H1 (cell line): ENCODE results near the gene TUBA8. TPM values are rescaled to one million over a fixed set of nuclear protein-coding genes. Genes with fewer than 3 reads are reported as not detected.

Experiments
- CTCF ChIA-PET: fragments of 300-600 bp; sonication (Branson Sonifier 250); formaldehyde crosslinking; loops from one replicate; lab custom pipeline; 2021; ENCODE audit not compliant: partially characterized antibody; lab: Charles Lee
- POLR2A ChIA-PET: fragments of 300-600 bp; sonication (Branson Sonifier 250); formaldehyde crosslinking; loops from one replicate; lab custom pipeline; 2021; ENCODE audit warnings: inconsistent platforms; ENCODE audit not compliant: partially characterized antibody; lab: Charles Lee
- DNase-seq, 2 experiments: peaks; one replicate each; pipeline versions ENCODE4 v3.0.0 to v3.0.0-alpha.2; 2010 to 2022; ENCODE audit warnings: low spot score in 2 of 2, low read depth in 1 of 2, mixed read lengths in 1 of 2
- FAIRE-seq: peaks from 2 replicates; lab custom pipeline; 2011; peaks lifted over from hg19 to GRCh38; lab: Jason Lieb, UNC
- H2AFZ ChIP-seq: 2 replicates; pipeline ENCODE4 v1.8.1; 2012; ENCODE audit warnings: low read length, inconsistent platforms
- H2AK5ac ChIP-seq: 2 replicates; pipeline ENCODE4 v1.6.1; 2013; ENCODE audit warnings: low read depth, low read length
- H2BK120ac ChIP-seq: replicated peaks from 2 replicates; pipeline ENCODE3; 2013; ENCODE audit warnings: low read depth, low read length, inconsistent platforms
- H2BK12ac ChIP-seq: 2 replicates; pipeline ENCODE4 v1.6.1; 2013; ENCODE audit warnings: low read depth, low read length
- H2BK15ac ChIP-seq: 2 replicates; pipeline ENCODE4 v1.6.1; 2013; ENCODE audit warnings: low read length
- H2BK20ac ChIP-seq: 2 replicates; pipeline ENCODE4 v1.6.1; 2013; ENCODE audit warnings: low read length
- H2BK5ac ChIP-seq: 2 replicates; pipeline ENCODE4 v1.6.1; 2013; ENCODE audit warnings: low read depth, low read length
- H3K14ac ChIP-seq: 2 replicates; pipeline ENCODE4 v1.6.1; 2013; ENCODE audit warnings: inconsistent platforms; ENCODE audit not compliant: insufficient read length
- H3K18ac ChIP-seq: 2 replicates; pipeline ENCODE4 v1.6.1; 2013; ENCODE audit warnings: low read length; ENCODE audit errors: extremely low read depth
- H3K23ac ChIP-seq: 2 replicates; pipeline ENCODE4 v1.6.1; 2013; ENCODE audit warnings: inconsistent platforms; ENCODE audit not compliant: insufficient read length
- H3K23me2 ChIP-seq: 2 replicates; pipeline ENCODE4 v1.6.1; 2013; ENCODE audit warnings: low read depth, low read length
- H3K27ac ChIP-seq: 2 replicates; pipeline ENCODE4 v1.6.1; 2011; ENCODE audit warnings: low read depth, low read length, inconsistent platforms
- H3K27me3 ChIP-seq, 4 experiments: replicated peaks in 1 of 4; 1 replicate in 1 of 4; 2 replicates in 3 of 4; pipeline versions ENCODE4 v1.6.1 to v1.8.1; 2011 to 2013; ENCODE audit warnings: low read length in 3 of 4, mild to moderate bottlenecking in 3 of 4, inconsistent platforms in 2 of 4, mixed read lengths in 2 of 4, moderate library complexity in 1 of 4; ENCODE audit not compliant: control insufficient read depth in 3 of 4, insufficient read depth in 3 of 4; ENCODE audit errors: extremely low read depth in 1 of 4
- H3K36me3 ChIP-seq, 4 experiments: 2 replicates each; pipeline versions ENCODE4 v1.6.1 to v1.8.1; 2011 to 2013; ENCODE audit warnings: mild to moderate bottlenecking in 4 of 4, low read length in 3 of 4, moderate library complexity in 2 of 4, control low read depth in 1 of 4, inconsistent platforms in 1 of 4; ENCODE audit not compliant: insufficient read depth in 4 of 4, control insufficient read depth in 2 of 4
- H3K4ac ChIP-seq: replicated peaks from 2 replicates; pipeline ENCODE3; 2013; ENCODE audit warnings: low read length, low read depth, mixed read lengths, inconsistent platforms; ENCODE audit not compliant: insufficient read length
- H3K4me1 ChIP-seq, 4 experiments: replicated peaks in 1 of 4; 1 replicate in 1 of 4; 2 replicates in 3 of 4; pipeline versions ENCODE4 v1.6.1 to v1.8.1; 2011 to 2013; ENCODE audit warnings: low read length in 3 of 4, inconsistent platforms in 2 of 4, mixed read lengths in 1 of 4; ENCODE audit not compliant: insufficient read depth in 4 of 4, control insufficient read depth in 3 of 4
- H3K4me2 ChIP-seq, 2 experiments: 2 replicates each; pipeline versions ENCODE4 v1.6.1 to v1.8.1; 2011 to 2013; ENCODE audit warnings: low read depth in 2 of 2, low read length in 2 of 2, control low read depth in 1 of 2, inconsistent platforms in 1 of 2, mild to moderate bottlenecking in 1 of 2; ENCODE audit not compliant: insufficient read depth in 1 of 2
- H3K4me3 ChIP-seq, 4 experiments: fragments of 200-600, 300-600 bp in 1 of 4; sonication (generic), shearing (Covaris generic), sonication (Bioruptor Twin) in 1 of 4; 2 replicates each; pipeline versions ENCODE4 v1.5.1 to v1.8.1; 2011 to 2016; ENCODE audit warnings: low read length in 4 of 4, low read depth in 3 of 4, control low read depth in 2 of 4, inconsistent platforms in 2 of 4, mild to moderate bottlenecking in 2 of 4, mixed read lengths in 1 of 4, moderate library complexity in 1 of 4; ENCODE audit not compliant: insufficient read depth in 2 of 4; ENCODE audit errors: extremely low read depth in 1 of 4
- H3K56ac ChIP-seq: replicated peaks from 2 replicates; pipeline ENCODE3; 2013; ENCODE audit warnings: low read depth, mild to moderate bottlenecking, mixed read lengths, low read length, inconsistent platforms; ENCODE audit not compliant: insufficient read length
- H3K79me1 ChIP-seq: 2 replicates; pipeline ENCODE4 v1.6.1; 2013; ENCODE audit warnings: low read depth, low read length, control low read depth
- H3K79me2 ChIP-seq, 2 experiments: 2 replicates each; pipeline versions ENCODE4 v1.6.1 to v1.8.1; 2012 to 2013; ENCODE audit warnings: low read length in 2 of 2, mild to moderate bottlenecking in 2 of 2, inconsistent platforms in 1 of 2; ENCODE audit not compliant: insufficient read depth in 2 of 2, control insufficient read depth in 1 of 2
- H3K9ac ChIP-seq, 4 experiments: replicated peaks in 1 of 4; 1 replicate in 1 of 4; 2 replicates in 3 of 4; pipeline versions ENCODE4 v1.6.1 to v1.8.1; 2011 to 2013; ENCODE audit warnings: low read depth in 3 of 4, low read length in 3 of 4, control low read depth in 2 of 4, mild to moderate bottlenecking in 2 of 4, moderate library complexity in 2 of 4, inconsistent platforms in 1 of 4; ENCODE audit errors: extremely low read depth in 1 of 4
- H3K9me3 ChIP-seq, 2 experiments: 2 replicates each; pipeline versions ENCODE4 v1.6.1 to v1.8.1; 2012 to 2013; ENCODE audit warnings: mild to moderate bottlenecking in 2 of 2, moderate library complexity in 2 of 2, control low read depth in 1 of 2, inconsistent platforms in 1 of 2, low read depth in 1 of 2, low read length in 1 of 2, mixed read lengths in 1 of 2; ENCODE audit not compliant: insufficient read depth in 2 of 2
- H4K20me1 ChIP-seq, 2 experiments: replicated peaks in 1 of 2; 2 replicates each; pipeline versions ENCODE3 to v1.8.1; 2011 to 2013; ENCODE audit warnings: inconsistent platforms in 2 of 2, low read length in 2 of 2, mild to moderate bottlenecking in 1 of 2; ENCODE audit not compliant: insufficient read depth in 2 of 2, control insufficient read depth in 1 of 2
- H4K5ac ChIP-seq: 2 replicates; pipeline ENCODE4 v1.6.1; 2013; ENCODE audit warnings: low read length, low read depth, mixed read lengths, inconsistent platforms; ENCODE audit not compliant: insufficient read length
- H4K8ac ChIP-seq: 2 replicates; pipeline ENCODE4 v1.8.0; 2013; ENCODE audit warnings: mild to moderate bottlenecking, moderate library complexity, low read length, inconsistent platforms; ENCODE audit not compliant: insufficient read depth; ENCODE audit errors: extremely low read depth
- H4K91ac ChIP-seq: replicated peaks from 2 replicates; pipeline ENCODE3; 2013; ENCODE audit warnings: low read length, mixed read lengths, inconsistent platforms; ENCODE audit not compliant: insufficient read length
- BACH1 ChIP-seq: IDR thresholded peaks from 2 replicates; pipeline ENCODE4 v1.6.1; 2012; ENCODE audit warnings: low read length, improper control_type of control experiment
- BRCA1 ChIP-seq: IDR thresholded peaks from 2 replicates; pipeline ENCODE4 v1.6.1; 2012; ENCODE audit warnings: low read depth, low read length, improper control_type of control experiment
- CHD1 ChIP-seq: IDR thresholded peaks from 2 replicates; pipeline ENCODE4 v1.6.1; 2012; ENCODE audit warnings: low read depth, low read length, improper control_type of control experiment
- EZH2 ChIP-seq: fragments of 200-600 bp; sonication (generic); IDR thresholded peaks from 2 replicates; pipeline ENCODE4 v1.7.1; 2012; ENCODE audit warnings: low read depth, mild to moderate bottlenecking, moderate library complexity, low read length, inconsistent platforms; ENCODE audit not compliant: severe bottlenecking
- JUN ChIP-seq: IDR thresholded peaks from 2 replicates; pipeline ENCODE4 v1.6.1; 2011; ENCODE audit warnings: low read depth, mild to moderate bottlenecking, improper control_type of control experiment, low read length
- PHF8 ChIP-seq: fragments of 200-600 bp; sonication (generic); conservative IDR thresholded peaks from 2 replicates; pipeline ENCODE4 v1.7.1; 2012; ENCODE audit warnings: low read depth, mild to moderate bottlenecking, inconsistent platforms, low read length, moderate library complexity
- POLR2AphosphoS5 ChIP-seq: IDR thresholded peaks from 2 replicates; pipeline ENCODE4 v1.6.1; 2011; ENCODE audit warnings: low read depth, low read length
- RBBP5 ChIP-seq: IDR thresholded peaks from 2 replicates; pipeline ENCODE4 v1.7.1; 2012; ENCODE audit warnings: low read depth, mild to moderate bottlenecking, inconsistent platforms, low read length, moderate library complexity, borderline replicate concordance
- RNF2 ChIP-seq: fragments of 200-900, 300-1000 bp; sonication (generic); IDR thresholded peaks from 2 replicates; pipeline ENCODE4 v1.7.1; 2016; ENCODE audit warnings: borderline replicate concordance, low read depth, mild to moderate bottlenecking, antibody characterized with exemption, low read length; ENCODE audit not compliant: poor library complexity, severe bottlenecking; ENCODE audit errors: missing control alignments
- SAP30 ChIP-seq: fragments of 300-600 bp; sonication (generic); IDR thresholded peaks from 2 replicates; pipeline ENCODE4 v1.7.1; 2012; ENCODE audit warnings: low read length, moderate library complexity, mild to moderate bottlenecking, inconsistent platforms; ENCODE audit not compliant: insufficient read depth, insufficient replicate concordance
- TAF1 ChIP-seq: IDR thresholded peaks from 2 replicates; pipeline ENCODE4 v1.6.1; 2011; ENCODE audit warnings: mild to moderate bottlenecking, low read depth, low read length
- WGBS, 2 experiments: shearing (Covaris generic) in 1 of 2; methylation state at CpG; one replicate each; pipeline versions ENCODE4 v1.1.6 to v1.1.7; 2013 to 2015; ENCODE audit warnings: low lambda C conversion rate in 2 of 2, mixed read lengths in 2 of 2, inconsistent platforms in 1 of 2, low coverage in 1 of 2, missing lambda C conversion rate in 1 of 2; ENCODE audit not compliant: insufficient replicate concordance in 2 of 2, insufficient coverage in 1 of 2, insufficient read length in 1 of 2; ENCODE audit errors: extremely low coverage in 1 of 2, missing lambda C conversion rate in 1 of 2; 5-methylcytosine and 5-hydroxymethylcytosine counted together
- polyA plus RNA-seq, 7 experiments: library from polyadenylated mRNA; depleted of rRNA in 3 of 7; stranded (reverse) in 5 of 7; unstranded in 2 of 7; fragments of >200 nt in 5 of 7; fragments of 200-250 nt in 2 of 7; gene quantifications; 1 replicate in 5 of 7; 2 replicates in 1 of 7; 4 replicates in 1 of 7; pipeline versions ENCODE4 v1.2.1 to v1.2.3, GENCODE V29; 2011 to 2013; ENCODE audit warnings: missing spikeins in 2 of 7, mixed read lengths in 2 of 7
- total RNA-seq: library from RNA; stranded (reverse); fragmentation: NEBNext Ultra II Directional; extraction: Animal tissue kit (Norgen Biotek cat#: 25700); gene quantifications from 2 replicates; pipeline ENCODE4 v1.2.1, GENCODE V29; 2021
- TF ChIP-seq, protein P1 (sequence below): IDR thresholded peaks from 2 replicates; pipeline ENCODE4 v1.6.1; 2012; ENCODE audit warnings: low read length, inconsistent platforms

Gene TUBA8
- total and polyA plus RNA-seq, 2 of the 8 experiments (the other 6 are each of a cell fraction or from before 2014, with no cell fraction given): 1.0 to 4.0 TPM

DNA sequence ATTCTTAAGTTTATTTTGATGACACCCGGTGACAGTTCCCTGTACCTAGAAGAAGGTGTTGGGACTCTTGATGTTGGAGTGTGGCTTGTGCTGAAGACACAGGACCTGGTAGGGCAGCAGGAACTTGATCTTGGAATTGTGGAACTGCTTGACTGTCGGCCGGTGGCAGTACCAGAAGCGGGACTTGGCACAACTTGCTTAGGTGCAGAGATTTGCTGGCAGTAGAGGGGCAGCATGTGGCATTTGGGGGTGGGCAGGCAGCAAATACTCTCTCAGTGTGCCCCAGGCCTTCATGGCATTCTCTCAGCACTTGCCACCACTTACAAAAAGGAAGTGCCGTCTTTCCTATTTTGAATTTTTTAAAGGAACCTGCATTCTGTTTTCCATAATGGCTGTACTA, 29.2 kb upstream of the TUBA8 start:
- DNase-seq (no peak), FAIRE-seq (no peak)
- H3K9ac ChIP-seq: no peak overlapping the region
- H3K23me2 ChIP-seq: peaks cover 2% of the 10 kb centered on the region; the same call in 1 of the 2 replicates
- H3K23ac ChIP-seq: no peak overlapping the region
- no peak overlapping the region for H2BK20ac ChIP-seq
- H3K79me2 ChIP-seq: peaks cover 0 to 36% of the 10 kb centered on the region in 2 experiments; a peak in 3 of 4 replicates
- H2AK5ac ChIP-seq: no peak overlapping the region
- H3K56ac ChIP-seq: no peak overlapping the region
- no peaks in the 10 kb centered on the region for H3K9me3 ChIP-seq
- no peak overlapping the region for H2BK12ac ChIP-seq
- no peak overlapping the region for H3K4me3 ChIP-seq
- H4K91ac ChIP-seq: no peak overlapping the region
- H4K5ac ChIP-seq: no peak overlapping the region
- H2BK120ac ChIP-seq: no peak overlapping the region
- no peak overlapping the region for H3K27ac ChIP-seq
- no peak overlapping the region; the same call in 1 of the 2 replicates for H4K8ac ChIP-seq
- no peak overlapping the region for H3K18ac ChIP-seq
- no peaks in the 10 kb centered on the region for H3K27me3 ChIP-seq
- H2BK15ac ChIP-seq: no peak overlapping the region
- H3K4me2 ChIP-seq: no peak overlapping the region
- peaks cover 13 to 31% (median 20%) of the 10 kb centered on the region in 4 experiments; a peak in 7 of 8 replicates for H3K36me3 ChIP-seq
- CTCF ChIA-PET: no interaction called here
- no peak overlapping the region for H3K4ac ChIP-seq
- no peak overlapping the region for H3K14ac ChIP-seq
- WGBS, 2 experiments: 91% methylated on average over 5 of the region's 5 CpGs; no CpG with 5 or more reads in 1 of the 2 experiments
- H2BK5ac ChIP-seq: no peak overlapping the region
- no peak overlapping the region for H2AFZ ChIP-seq
- peaks cover 9% of the 10 kb centered on the region for H3K79me1 ChIP-seq
- H3K4me1 ChIP-seq: 0 out of 7 replicates have a peak, but pooled peaks cover 0 to 3% (median 0%) of the 10 kb centered on the region in 4 experiments
- peaks cover 2 to 3% of the 10 kb centered on the region in 2 experiments for H4K20me1 ChIP-seq
- POLR2A ChIA-PET: no interaction called here
- TF ChIP-seq RNF2 (no peak), TAF1 (no peak), POLR2AphosphoS5 (no peak), JUN (no peak), EZH2 (no peak), PHF8 (no peak), SAP30 (no peak), RBBP5 (no peak), BACH1 (no peak), BRCA1 (no peak), CHD1 (no peak)
- TF ChIP-seq, protein P1, sequence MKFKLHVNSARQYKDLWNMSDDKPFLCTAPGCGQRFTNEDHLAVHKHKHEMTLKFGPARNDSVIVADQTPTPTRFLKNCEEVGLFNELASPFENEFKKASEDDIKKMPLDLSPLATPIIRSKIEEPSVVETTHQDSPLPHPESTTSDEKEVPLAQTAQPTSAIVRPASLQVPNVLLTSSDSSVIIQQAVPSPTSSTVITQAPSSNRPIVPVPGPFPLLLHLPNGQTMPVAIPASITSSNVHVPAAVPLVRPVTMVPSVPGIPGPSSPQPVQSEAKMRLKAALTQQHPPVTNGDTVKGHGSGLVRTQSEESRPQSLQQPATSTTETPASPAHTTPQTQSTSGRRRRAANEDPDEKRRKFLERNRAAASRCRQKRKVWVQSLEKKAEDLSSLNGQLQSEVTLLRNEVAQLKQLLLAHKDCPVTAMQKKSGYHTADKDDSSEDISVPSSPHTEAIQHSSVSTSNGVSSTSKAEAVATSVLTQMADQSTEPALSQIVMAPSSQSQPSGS: no peak
